ENCODE measurements around the gene FGD4.

FGD4 gene

GRCh38 chr12:32366714-32367113 is 32.6 kb upstream of the FGD4 start:
- no peak overlapping the region for H3K4me3 ChIP-seq (ENCODE audit: control insufficient read depth, low read depth, low read length)
- no peak for TF ChIP-seq CTCF (IDR thresholded peaks at IDR 0.05; ENCODE audit: control insufficient read depth, insufficient read depth, low read depth, low read length, missing control alignments)
- DNase-seq (ENCODE audit: low read depth), result no peak

GRCh38 chr12:32367381-32367780 is 32.0 kb upstream of the FGD4 start:
- no peak for TF ChIP-seq CTCF (IDR thresholded peaks at IDR 0.05; ENCODE audit: control insufficient read depth, insufficient read depth, low read depth, low read length, missing control alignments)
- no peak for DNase-seq (ENCODE audit: low read depth)
- H3K4me3 ChIP-seq (ENCODE audit: control insufficient read depth, low read depth, low read length), result no peak overlapping the region

GRCh38 chr12:32369202-32369601 is 30.2 kb upstream of the FGD4 start:
- DNase-seq (ENCODE audit: low read depth), result no peak
- no peak for TF ChIP-seq CTCF (IDR thresholded peaks at IDR 0.05; ENCODE audit: control insufficient read depth, insufficient read depth, low read depth, low read length, missing control alignments)
- H3K4me3 ChIP-seq (ENCODE audit: control insufficient read depth, low read depth, low read length), result no peak overlapping the region

GRCh38 chr12:32377344-32378055 is 21.9 kb upstream of the FGD4 start:
- no peak for TF ChIP-seq CTCF (IDR thresholded peaks at IDR 0.05; ENCODE audit: control insufficient read depth, insufficient read depth, low read depth, low read length, missing control alignments)
- no peak for DNase-seq (ENCODE audit: low read depth)
- H3K4me3 ChIP-seq (ENCODE audit: control insufficient read depth, low read depth, low read length), result no peak overlapping the region

GRCh38 chr12:32379213-32379612 is 20.1 kb upstream of the FGD4 start:
- TF ChIP-seq CTCF (IDR thresholded peaks at IDR 0.05; ENCODE audit: control insufficient read depth, insufficient read depth, low read depth, low read length, missing control alignments), result no peak
- DNase-seq (ENCODE audit: low read depth), result no peak
- H3K4me3 ChIP-seq (ENCODE audit: control insufficient read depth, low read depth, low read length), result no peak overlapping the region

GRCh38 chr12:32379667-32380066 is 19.7 kb upstream of the FGD4 start:
- TF ChIP-seq CTCF (IDR thresholded peaks at IDR 0.05; ENCODE audit: control insufficient read depth, insufficient read depth, low read depth, low read length, missing control alignments), result no peak
- DNase-seq (ENCODE audit: low read depth), result no peak
- H3K4me3 ChIP-seq (ENCODE audit: control insufficient read depth, low read depth, low read length), result no peak overlapping the region

Data from AG09309 (cell line).